T-cell (primary cell): ENCODE measurements around the gene HHIPL2. TPM values are rescaled to one million over a fixed set of nuclear protein-coding genes. Genes with fewer than 3 reads are reported as not detected.
"Not testable (repeated sequence)": the region's sequence is repeated elsewhere in the genome, so short reads cannot be mapped to it uniquely, and the experiment has no call there.

Source experiments
- ATAC-seq, 4 experiments: fragments of 200-7000 bp in 3 of 4; fragments of 150-1000 bp in 1 of 4; cut with Tn5 transposase; replicated peaks in 1 of 4; 1 replicate in 3 of 4; 2 replicates in 1 of 4; pipeline ENCODE4 v1.10.0; 2021; ENCODE audit warnings: moderate library complexity in 3 of 4, mild to moderate bottlenecking in 2 of 4, moderate number of reproducible peaks in 1 of 4
- CTCF ChIA-PET, 2 donors: fragments of 300-600 bp; sonication (Branson Sonifier 250); formaldehyde crosslinking; loops; one replicate each; lab custom pipeline; 2022; ENCODE audit warnings: antibody characterized with exemption in 2 of 2; lab: Charles Lee
- POLR2A ChIA-PET, 2 donors: fragments of 300-600 bp; sonication (Branson Sonifier 250); formaldehyde crosslinking; loops; one replicate each; lab custom pipeline; 2022; ENCODE audit warnings: antibody characterized with exemption in 2 of 2; lab: Charles Lee
- DNase-seq, 35 experiments: peaks; one replicate each; pipeline versions ENCODE4 v3.0.0 to v3.0.0-alpha.2; 2013 to 2023
- H3K27ac ChIP-seq: one replicate; pipeline ENCODE4 v1.5.1; 2013; ENCODE audit warnings: low read length
- H3K27me3 ChIP-seq, 2 experiments: replicated peaks in 1 of 2; 1 replicate in 1 of 2; 2 replicates in 1 of 2; pipeline versions ENCODE4 v1.6.1 to v1.7.0; 2013; ENCODE audit warnings: low read length in 1 of 2, mixed read lengths in 1 of 2; ENCODE audit not compliant: control insufficient read depth in 2 of 2, insufficient read depth in 2 of 2; ENCODE audit errors: extremely low read depth in 1 of 2
- H3K36me3 ChIP-seq, 2 donors: 1 replicate in 1 of 2; 2 replicates in 1 of 2; pipeline versions ENCODE4 v1.6.1 to v1.7.0; 2013; ENCODE audit warnings: low read length in 1 of 2; ENCODE audit not compliant: control insufficient read depth in 2 of 2, insufficient read depth in 1 of 2; ENCODE audit errors: extremely low read depth in 1 of 2
- H3K4me1 ChIP-seq, 2 experiments: 1 replicate in 1 of 2; 2 replicates in 1 of 2; pipeline versions ENCODE4 v1.6.1 to v1.7.0; 2013; ENCODE audit warnings: low read length in 2 of 2, mixed read lengths in 1 of 2; ENCODE audit not compliant: insufficient read depth in 2 of 2, control insufficient read depth in 1 of 2; ENCODE audit errors: extremely low read depth in 1 of 2
- H3K4me3 ChIP-seq, 2 donors: 1 replicate in 1 of 2; 2 replicates in 1 of 2; pipeline versions ENCODE4 v1.5.1 to v1.7.0; 2013; ENCODE audit warnings: mild to moderate bottlenecking in 2 of 2, low read length in 1 of 2, moderate library complexity in 1 of 2; ENCODE audit not compliant: control insufficient read depth in 1 of 2; ENCODE audit errors: extremely low read depth in 1 of 2
- H3K9me3 ChIP-seq: 2 replicates; pipeline ENCODE4 v1.7.0; 2013
- H3K27ac Mint-ChIP-seq, 2 donors: one replicate each; pipeline ENCODE4 v1.8.0; 2020 to 2021; ENCODE audit warnings: mild to moderate bottlenecking in 2 of 2, mixed read lengths in 2 of 2
- H3K27me3 Mint-ChIP-seq, 2 donors: one replicate each; pipeline ENCODE4 v1.8.0; 2021 to 2022; ENCODE audit warnings: mixed read lengths in 2 of 2
- H3K36me3 Mint-ChIP-seq: one replicate; pipeline ENCODE4 v1.8.0; 2021; ENCODE audit warnings: mixed read lengths
- H3K4me1 Mint-ChIP-seq, 3 donors: one replicate each; pipeline ENCODE4 v1.8.0; 2020 to 2022; ENCODE audit warnings: mixed read lengths in 3 of 3, mild to moderate bottlenecking in 1 of 3
- H3K4me3 Mint-ChIP-seq, 3 donors: one replicate each; pipeline ENCODE4 v1.8.0; 2020 to 2022; ENCODE audit warnings: mild to moderate bottlenecking in 3 of 3, mixed read lengths in 3 of 3, moderate library complexity in 3 of 3
- H3K9me3 Mint-ChIP-seq, 3 donors: one replicate each; pipeline ENCODE4 v1.8.0; 2020 to 2022; ENCODE audit warnings: mixed read lengths in 3 of 3
- WGBS: methylation state at CpG from one replicate; pipeline ENCODE4 v1.1.5; 2013; ENCODE audit warnings: missing lambda C conversion rate; ENCODE audit not compliant: insufficient coverage; 5-methylcytosine and 5-hydroxymethylcytosine counted together
- total RNA-seq, 35 experiments: library from RNA in 6 of 35; stranded (reverse) in 6 of 35; fragments of 120-200 nt in 1 of 35; gene quantifications; one replicate each; pipeline versions ENCODE4 v1.2.1 to v1.2.4 and lab custom pipeline; 2013 to 2026

Gene HHIPL2
- total RNA-seq, 5 donors from 2014 or later (not counting 1 experiment from before 2014, with no cell fraction given): 0.53 to 1.4 (median 1.0) TPM; not detected in 2

DNA sequence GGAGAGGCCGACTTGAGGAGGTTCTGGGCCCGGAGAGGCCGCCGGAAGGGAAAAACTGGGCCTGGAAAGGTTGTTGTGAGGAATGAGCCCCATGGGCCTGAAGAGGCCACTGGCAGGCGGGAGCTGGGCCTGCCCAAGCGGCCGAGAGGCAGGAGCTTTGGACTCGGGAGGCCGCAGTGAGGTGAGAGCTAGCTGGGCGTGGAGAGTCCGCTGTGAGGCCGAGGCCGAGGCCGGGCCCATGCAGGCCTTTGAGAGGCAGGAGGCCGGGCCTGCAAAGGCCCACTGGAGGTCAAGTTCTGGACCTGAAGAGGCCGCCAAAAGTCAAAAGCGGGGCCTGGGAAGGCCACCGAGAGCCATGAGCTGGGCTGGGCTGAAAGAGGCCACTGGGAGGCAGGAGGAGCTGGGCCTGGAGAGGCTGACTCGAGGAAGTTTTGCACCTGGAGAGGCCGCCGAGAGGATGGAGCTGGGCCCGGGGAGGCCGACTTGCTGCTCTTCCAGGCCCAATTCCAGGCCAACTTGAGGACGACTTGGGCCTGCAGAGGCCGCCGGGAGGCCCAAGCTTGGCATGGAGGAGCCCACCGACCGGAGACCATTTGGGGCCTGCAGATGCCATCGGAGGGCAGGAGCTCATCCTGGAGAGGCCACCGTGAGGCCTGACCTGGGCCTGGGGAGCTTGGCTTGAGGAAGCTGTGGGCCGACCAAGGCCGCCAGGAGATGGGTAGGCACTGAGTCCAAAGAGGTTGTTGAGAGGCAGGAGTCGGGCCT, 74.9 kb downstream of the HHIPL2 start:
- WGBS: 97% methylated on average over 13 of the region's 33 CpGs
- H3K36me3 Mint-ChIP-seq, H3K9me3 ChIP-seq, H3K36me3 ChIP-seq, H3K4me3 Mint-ChIP-seq, H3K9me3 Mint-ChIP-seq, H3K27me3 Mint-ChIP-seq, CTCF ChIA-PET, H3K27ac ChIP-seq, H3K4me3 ChIP-seq, DNase-seq, H3K27me3 ChIP-seq, H3K4me1 ChIP-seq, H3K27ac Mint-ChIP-seq, H3K4me1 Mint-ChIP-seq, ATAC-seq, POLR2A ChIA-PET: not testable (repeated sequence)

Other genes with a start within 250 kb of the HHIPL2 start
- 10 to 100 TPM in 3 of 5 donors, 1 to 10 TPM in 2; 5.7 to 14.0 (median 12.3) TPM for gene TAF1A, start 41.8 kb upstream of the HHIPL2 start, total RNA-seq
- gene MIA3, start 70.0 kb upstream of the HHIPL2 start, total RNA-seq: 100 to 1,000 TPM in 3 of 5 donors, 10 to 100 TPM in 2; 86.5 to 116 (median 102) TPM
- 10 to 100 TPM; 43.4 to 59.4 (median 52.7) TPM for gene AIDA, start 164.4 kb upstream of the HHIPL2 start, total RNA-seq
- gene BROX, start 164.5 kb upstream of the HHIPL2 start, total RNA-seq: 10 to 100 TPM; 45.3 to 53.9 (median 52.0) TPM
- gene FAM177B, start 189.1 kb upstream of the HHIPL2 start, total RNA-seq: 1 to 10 TPM in 2 of 5 donors, under 1 TPM in 3; 0.58 to 3.3 (median 0.60) TPM